ENCODE data around the gene ANO1.

- TF ChIP-seq TAF1 (IDR thresholded peaks at IDR 0.05; ENCODE audit: low read depth, low read length) (no peak), POLR2A (IDR thresholded peaks at IDR 0.05; ENCODE audit: low read depth, low read length) (no peak), POLR2AphosphoS5 (IDR thresholded peaks at IDR 0.05; ENCODE audit: low read depth, low read length) (no peak), PAX5 (IDR thresholded peaks at IDR 0.05; ENCODE audit: insufficient read depth, low read length, severe bottlenecking) (no peak), SPI1 (IDR thresholded peaks at IDR 0.05; ENCODE audit: low read depth, low read length) (no peak)
Observed at GRCh38 chr11:70191495-70192140, 113.5 kb downstream of the ANO1 start.

Measured in GM12891 (cell line).